ENCODE measurements around the gene TATDN3. TPM values are rescaled to one million over a fixed set of nuclear protein-coding genes. Genes with fewer than 3 reads are reported as not detected.

The TATDN3 gene
- total RNA-seq, 1 experiment from 2014 or later = 13.8 TPM

- Histone ChIP-seq H4K5ac (ENCODE audit: insufficient read length, low read depth, low read length) (no peak overlapping the region), H3K27ac (ENCODE audit: insufficient read length, low read depth, low read length) (no peak overlapping the region), H3K18ac (ENCODE audit: insufficient read length, low read depth, low read length) (no peak overlapping the region), H4K20me1 (ENCODE audit: control insufficient read depth, insufficient read depth, insufficient read length) (no peaks in the 10 kb centered on the region), H3K9ac (ENCODE audit: extremely low read depth, insufficient read length, low read length) (no peak overlapping the region), H3K27me3 (ENCODE audit: insufficient read depth, low read length) (no peaks in the 10 kb centered on the region), H2AK5ac (ENCODE audit: insufficient read length, low read length) (no peak overlapping the region), H3K14ac (ENCODE audit: insufficient read depth, low read length) (no peak overlapping the region), H2AFZ (ENCODE audit: low read length) (no peak overlapping the region), H4K8ac (replicated peaks; ENCODE audit: insufficient read length, low read depth, low read length) (no peak overlapping the region), H3K4ac (ENCODE audit: low read depth, low read length) (no peak overlapping the region), H2BK5ac (ENCODE audit: insufficient read length, low read length) (no peak overlapping the region), H3K4me1 (ENCODE audit: insufficient read depth, low read length) (no peaks in the 10 kb centered on the region), H3K23ac (ENCODE audit: insufficient read length, low read depth, low read length) (no peak overlapping the region), H3K79me1 (ENCODE audit: insufficient read depth, low read depth, low read length, poor library complexity, severe bottlenecking) (peaks cover 3% of the 10 kb centered on the region), H2BK15ac (ENCODE audit: low read depth, low read length) (no peak overlapping the region), H3K23me2 (ENCODE audit: insufficient read length, low read depth, low read length, poor library complexity, severe bottlenecking) (no peaks in the 10 kb centered on the region), H3K9me3 (ENCODE audit: control insufficient read depth, low read depth, low read length) (no peaks in the 10 kb centered on the region), H3T11ph (ENCODE audit: low read length) (no peak overlapping the region), H3K4me2 (ENCODE audit: insufficient read depth, insufficient read length, low read length) (no peak overlapping the region), H4K91ac (ENCODE audit: insufficient read length, low read depth, low read length) (no peak overlapping the region), H2BK20ac (ENCODE audit: low read depth, low read length, poor library complexity, severe bottlenecking) (no peak overlapping the region), H3K79me2 (ENCODE audit: insufficient read depth, low read length) (peaks cover 2% of the 10 kb centered on the region; the same call in 1 of the 2 replicates), H3K56ac (ENCODE audit: insufficient read length, low read depth, low read length) (no peak overlapping the region), H2BK120ac (ENCODE audit: low read depth, low read length, poor library complexity, severe bottlenecking) (no peak overlapping the region), H2BK12ac (ENCODE audit: insufficient read length, low read depth, low read length) (no peak overlapping the region)
- H3K27me3 Mint-ChIP-seq (ENCODE audit: low read depth) = no peaks in the 10 kb centered on the region
- no peak overlapping the region for H3K4me3 Mint-ChIP-seq
- DNase-seq = no peak
- no peaks in the 10 kb centered on the region; a peak in 1 of 5 replicates for H3K9me3 Mint-ChIP-seq
- peaks cover 12% of the 10 kb centered on the region in 3 experiments; a peak in 6 of 7 replicates for H3K36me3 Mint-ChIP-seq (ENCODE audit: insufficient read depth in 1 of 3, low read depth in 3 of 3)
- H3K4me1 Mint-ChIP-seq = peaks cover 8 to 16% of the 10 kb centered on the region in 2 experiments
- WGBS (ENCODE audit: extremely low coverage, insufficient read length, low lambda C conversion rate) = no CpG with 5 or more reads among the region's 3 CpGs
- no peak for TF ChIP-seq CTCF (conservative IDR thresholded peaks at IDR 0.05)
- H3K27ac Mint-ChIP-seq = no peak overlapping the region
Measured at GRCh38 chr1:212746546-212746945, 45.1 kb upstream of the TATDN3 start.
